IMR-90 (cell line): ENCODE measurements around the gene CYP2C9.
"Not testable (repeated sequence)": the region's sequence is repeated elsewhere in the genome, so short reads cannot be mapped to it uniquely, and the experiment has no call there.

Experiments
- CHD1 ChIP-seq: IDR thresholded peaks from 2 replicates; pipeline ENCODE4 v1.6.1; 2012; ENCODE audit warnings: low read depth, low read length, improper control_type of control experiment
- CTCF ChIP-seq: conservative IDR thresholded peaks from 2 replicates; pipeline ENCODE4 v1.5.1; 2012; ENCODE audit warnings: mild to moderate bottlenecking, low read depth, low read length, improper control_type of control experiment
- FOS ChIP-seq: fragments of 150-350 bp; IDR thresholded peaks from 2 replicates; pipeline ENCODE4 v1.6.1; 2016; ENCODE audit warnings: low read depth, low read length
- MAZ ChIP-seq: IDR thresholded peaks from 2 replicates; pipeline ENCODE4 v1.6.1; 2012; ENCODE audit warnings: low read depth, mild to moderate bottlenecking, low read length, improper control_type of control experiment, moderate library complexity, borderline replicate concordance
- NFE2L2 ChIP-seq: fragments of 150-350 bp; IDR thresholded peaks from 2 replicates; pipeline ENCODE4 v1.6.1; 2016; ENCODE audit warnings: low read depth, mild to moderate bottlenecking, low read length
- POLR2A ChIP-seq: IDR thresholded peaks from 2 replicates; pipeline ENCODE4 v1.6.1; 2012; ENCODE audit warnings: mild to moderate bottlenecking, low read depth, low read length
- RAD21 ChIP-seq: IDR thresholded peaks from 2 replicates; pipeline ENCODE4 v1.6.1; 2012; ENCODE audit warnings: low read length, improper control_type of control experiment
- RFX5 ChIP-seq: IDR thresholded peaks from 2 replicates; pipeline ENCODE4 v1.8.0; 2012; ENCODE audit warnings: low read depth, mild to moderate bottlenecking, low read length, moderate library complexity
- TF ChIP-seq, protein P1 (sequence below): fragments of 150-350 bp; IDR thresholded peaks from 2 replicates; pipeline ENCODE4 v1.6.1; 2017; ENCODE audit warnings: mild to moderate bottlenecking, antibody characterized with exemption, low read length, low read depth
- TF ChIP-seq, protein P2 (sequence below): fragments of 150-350 bp; IDR thresholded peaks from 2 replicates; pipeline ENCODE4 v1.6.1; 2016; ENCODE audit warnings: low read depth, mild to moderate bottlenecking, low read length, moderate library complexity, borderline replicate concordance

DNA sequence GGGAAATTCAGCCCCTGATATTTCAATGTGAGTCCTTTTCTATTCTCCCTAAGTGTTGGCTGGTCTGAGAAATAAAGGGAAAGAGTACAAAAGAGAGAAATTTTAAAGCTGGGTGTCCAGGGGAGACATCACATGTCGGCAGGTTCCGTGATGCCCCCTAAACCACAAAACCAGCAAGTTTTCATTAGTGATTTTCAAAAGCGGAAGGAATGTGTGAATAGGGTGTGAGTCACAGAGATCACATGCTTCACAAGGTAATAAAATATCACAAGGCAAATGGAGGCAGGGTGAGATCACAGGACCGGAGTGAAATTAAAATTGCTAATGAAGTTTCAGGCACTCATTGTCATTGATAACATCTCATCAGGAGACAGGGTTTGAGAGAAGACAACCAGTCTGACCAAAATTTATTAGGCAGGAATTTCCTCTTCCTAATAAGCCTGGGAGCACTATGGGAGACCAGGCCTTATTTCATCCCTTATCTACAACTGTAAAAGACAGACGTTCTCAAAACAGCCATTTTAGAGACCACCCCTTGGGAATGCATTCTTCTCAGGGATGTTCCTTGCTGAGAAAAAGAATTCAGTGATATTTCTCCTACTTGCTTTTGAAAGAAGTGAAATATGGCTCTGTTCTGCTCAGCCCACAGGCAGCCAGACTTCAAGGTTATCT, 5.1 kb downstream of the CYP2C9 start:
- TF ChIP-seq RFX5, POLR2A, CHD1, CTCF, NFE2L2, FOS, RAD21, MAZ: not testable (repeated sequence)
- TF ChIP-seq, protein P1, sequence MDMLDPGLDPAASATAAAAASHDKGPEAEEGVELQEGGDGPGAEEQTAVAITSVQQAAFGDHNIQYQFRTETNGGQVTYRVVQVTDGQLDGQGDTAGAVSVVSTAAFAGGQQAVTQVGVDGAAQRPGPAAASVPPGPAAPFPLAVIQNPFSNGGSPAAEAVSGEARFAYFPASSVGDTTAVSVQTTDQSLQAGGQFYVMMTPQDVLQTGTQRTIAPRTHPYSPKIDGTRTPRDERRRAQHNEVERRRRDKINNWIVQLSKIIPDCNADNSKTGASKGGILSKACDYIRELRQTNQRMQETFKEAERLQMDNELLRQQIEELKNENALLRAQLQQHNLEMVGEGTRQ, result not testable (repeated sequence)
- TF ChIP-seq, protein P2, sequence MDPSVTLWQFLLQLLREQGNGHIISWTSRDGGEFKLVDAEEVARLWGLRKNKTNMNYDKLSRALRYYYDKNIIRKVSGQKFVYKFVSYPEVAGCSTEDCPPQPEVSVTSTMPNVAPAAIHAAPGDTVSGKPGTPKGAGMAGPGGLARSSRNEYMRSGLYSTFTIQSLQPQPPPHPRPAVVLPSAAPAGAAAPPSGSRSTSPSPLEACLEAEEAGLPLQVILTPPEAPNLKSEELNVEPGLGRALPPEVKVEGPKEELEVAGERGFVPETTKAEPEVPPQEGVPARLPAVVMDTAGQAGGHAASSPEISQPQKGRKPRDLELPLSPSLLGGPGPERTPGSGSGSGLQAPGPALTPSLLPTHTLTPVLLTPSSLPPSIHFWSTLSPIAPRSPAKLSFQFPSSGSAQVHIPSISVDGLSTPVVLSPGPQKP, result not testable (repeated sequence)
